Stimulated activated CD4-positive, alpha-beta T cell treated with anti-CD3 and anti-CD28 coated beads, TNF-alpha, amount 100 ng/mL, for 1 hour (primary cell): ENCODE measurements around the gene ZNF516.
A peak's percentile ranks its signal among the peaks of the same experiment; 100 is the strongest.

Source experiments
- DNase-seq, 3 donors: peaks; one replicate each; pipeline ENCODE4 v3.0.0-alpha.2; 2020; ENCODE audit warnings: low read depth in 3 of 3, low spot score in 1 of 3

Gene ZNF516

GRCh38 chr18:76425146-76426131, 69.6 kb downstream of the ZNF516 start:
- no peak for DNase-seq

GRCh38 chr18:76422838-76423237, 72.2 kb downstream of the ZNF516 start:
- no peak for DNase-seq

- DNase-seq, result no peak
Measured at GRCh38 chr18:76422121-76422520, 72.9 kb downstream of the ZNF516 start.

- no peak for DNase-seq
Measured at GRCh38 chr18:76421685-76422078, 73.4 kb downstream of the ZNF516 start.

- DNase-seq, result no peak
Measured at GRCh38 chr18:76420898-76421684, 74.0 kb downstream of the ZNF516 start.

- no peak for DNase-seq
Measured at GRCh38 chr18:76419811-76420210, 75.2 kb downstream of the ZNF516 start.

- DNase-seq, result no peak
Measured at GRCh38 chr18:76416911-76417310, 78.1 kb downstream of the ZNF516 start.

- DNase-seq, result no peak
Measured at GRCh38 chr18:76414936-76415621, 80.0 kb downstream of the ZNF516 start.

- no peak for DNase-seq
Measured at GRCh38 chr18:76412818-76413565, 82.0 kb downstream of the ZNF516 start.

- no peak for DNase-seq
Measured at GRCh38 chr18:76412010-76412817, 82.8 kb downstream of the ZNF516 start.

- no peak for DNase-seq
Measured at GRCh38 chr18:76410660-76411417, 84.2 kb downstream of the ZNF516 start.

- DNase-seq, result no peak
Measured at GRCh38 chr18:76410033-76410432, 85.0 kb downstream of the ZNF516 start.

GRCh38 chr18:76408480-76409067, 86.5 kb downstream of the ZNF516 start:
- DNase-seq, result no peak

- DNase-seq, result no peak
Measured at GRCh38 chr18:76407681-76408080, 87.4 kb downstream of the ZNF516 start.

GRCh38 chr18:76406791-76407190, 88.3 kb downstream of the ZNF516 start:
- no peak for DNase-seq

GRCh38 chr18:76405681-76406356, 89.2 kb downstream of the ZNF516 start:
- DNase-seq, result peak in 2 of 3 donors; percentile 19 to 26

GRCh38 chr18:76405280-76405679, 89.8 kb downstream of the ZNF516 start:
- no peak for DNase-seq

GRCh38 chr18:76404345-76404831, 90.7 kb downstream of the ZNF516 start:
- DNase-seq, result no peak
